Stimulated activated naive CD4-positive, alpha-beta T cell treated with Interleukin-2 at 50 U/mL for 16 hours (primary cell): ENCODE results near the gene NAPG.
A peak's percentile ranks its signal among the peaks of the same experiment; 100 is the strongest.
"Not testable (repeated sequence)": the region's sequence is repeated elsewhere in the genome, so short reads cannot be mapped to it uniquely, and the experiment has no call there.

Experiments
- DNase-seq: peaks from one replicate; lab custom pipeline; 2025; lab: John Stamatoyannopoulos, UW

Gene NAPG

DNA sequence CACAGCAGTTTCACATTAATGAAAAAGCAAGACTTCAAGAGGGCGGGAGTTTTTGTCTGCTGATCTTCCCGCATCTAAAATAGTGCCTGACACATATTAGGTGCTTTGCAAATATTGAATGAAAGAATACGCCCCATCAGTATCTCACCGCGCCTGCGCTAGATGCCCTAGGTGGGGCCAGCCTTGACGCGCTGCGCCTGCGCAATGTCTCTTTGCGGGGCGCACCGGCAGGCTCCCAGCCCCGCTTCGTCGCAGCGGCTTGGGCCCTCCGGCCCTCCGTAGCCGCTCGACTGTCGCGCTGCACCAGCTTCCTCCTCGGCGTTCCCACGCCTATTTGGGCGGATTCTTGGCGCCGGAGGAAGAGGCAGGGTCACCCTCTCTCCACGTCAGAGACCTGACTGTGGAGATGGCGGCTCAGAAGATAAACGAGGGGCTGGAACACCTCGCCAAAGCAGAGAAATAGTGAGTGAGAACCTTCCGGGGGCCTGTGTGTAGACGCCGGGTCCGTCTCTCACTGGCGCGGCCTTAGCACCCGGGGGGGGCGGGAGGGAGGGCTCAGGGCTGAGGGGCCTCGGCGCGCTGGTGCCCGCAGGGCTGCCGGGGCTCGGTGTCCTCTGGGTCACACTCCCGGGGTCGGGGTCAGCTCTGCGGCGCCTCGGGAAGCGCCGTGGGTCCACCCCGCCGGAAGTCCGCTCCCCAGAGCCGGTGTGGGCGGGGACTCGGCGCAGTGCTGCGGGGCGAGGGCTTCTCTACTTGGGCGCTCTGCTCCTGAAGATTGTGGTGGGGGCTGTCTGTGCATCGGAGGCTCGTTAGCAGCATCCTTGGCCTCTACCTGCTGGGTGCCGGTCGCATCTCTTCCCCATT, at the start of gene NAPG:
Gene NAPG, plus strand, starts transcription at position 331 of the 864 bp plus-strand sequence. Its CDS starts 76 bp downstream, at position 407.
- peak; percentile 90 for DNase-seq

DNA sequence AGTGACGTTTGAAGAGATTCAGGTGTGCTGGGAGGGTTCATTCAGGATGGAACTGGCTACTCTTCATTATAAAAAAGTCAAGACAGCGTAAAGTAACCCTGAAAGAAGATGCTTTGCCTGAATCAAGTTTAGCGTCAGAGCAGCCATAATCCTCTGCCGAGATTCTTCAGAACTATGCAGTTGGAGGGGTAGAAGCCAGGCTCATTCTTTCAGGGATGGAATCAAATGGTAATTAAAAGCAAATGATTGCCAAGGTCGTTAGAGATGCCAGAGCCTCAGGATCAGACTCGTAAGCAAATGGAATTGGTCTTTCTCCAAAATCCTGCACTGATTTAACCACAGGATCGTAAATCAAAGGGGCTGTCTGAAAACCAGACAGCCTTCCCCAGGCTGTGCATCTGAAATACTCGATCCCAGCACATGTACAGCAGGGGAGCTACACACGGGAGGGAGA, 49.5 kb upstream of the NAPG start:
- no peak for DNase-seq

DNA sequence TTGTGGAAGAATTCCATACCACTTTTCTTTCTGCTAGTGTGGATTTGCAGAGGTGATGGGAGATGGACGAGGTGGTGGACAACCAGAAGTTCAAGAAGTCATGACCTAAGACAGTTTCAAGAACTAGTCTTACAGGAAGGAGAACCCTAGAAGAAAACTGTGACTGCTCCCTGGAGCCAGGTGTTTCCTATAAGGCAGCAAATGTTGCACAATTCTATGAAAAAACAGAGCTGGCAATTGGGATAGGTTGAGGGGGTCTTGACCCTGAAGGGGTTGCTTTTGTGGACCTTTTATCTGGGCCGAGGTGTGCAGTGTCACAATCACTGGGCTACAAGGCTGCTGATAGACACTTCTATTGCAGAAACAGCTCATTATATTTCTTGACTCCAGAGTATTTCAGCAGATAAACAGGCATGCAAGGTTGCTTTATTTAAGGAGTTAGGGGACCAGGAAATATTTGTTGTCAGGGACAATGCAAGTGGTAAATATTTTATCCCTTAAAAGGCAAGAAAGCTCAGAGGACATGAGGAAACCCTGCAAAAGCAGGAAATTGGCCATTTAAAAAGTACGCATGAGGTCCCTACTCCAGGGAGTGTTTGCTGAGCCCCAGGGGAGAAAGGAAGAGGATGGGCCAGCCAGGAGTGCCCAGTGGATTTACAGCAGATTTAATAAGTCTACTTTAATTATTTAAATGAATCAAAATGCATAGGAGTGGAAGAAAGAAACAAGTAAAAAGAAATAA, 48.5 kb upstream of the NAPG start:
- no peak for DNase-seq

DNA sequence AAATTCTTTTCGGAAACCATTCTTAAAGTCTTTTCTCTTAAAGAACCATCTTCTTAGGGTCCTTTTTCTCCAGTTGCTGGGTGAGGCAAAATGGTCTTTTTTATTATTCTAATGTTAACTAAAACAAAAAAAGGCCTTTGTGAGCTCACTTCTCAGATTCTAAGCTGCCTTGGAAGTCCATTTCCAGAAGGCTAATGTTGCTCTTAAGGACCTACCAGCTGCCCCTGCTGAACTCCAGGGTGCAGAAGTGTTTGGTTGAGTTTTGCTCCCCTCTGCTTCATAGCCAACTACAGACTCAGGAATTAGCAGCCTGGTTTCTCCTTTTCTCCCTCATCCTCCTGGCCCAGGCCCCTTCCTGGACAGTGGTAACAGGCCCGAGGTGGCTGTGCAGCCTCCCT, 48.0 kb upstream of the NAPG start:
- no peak for DNase-seq

DNA sequence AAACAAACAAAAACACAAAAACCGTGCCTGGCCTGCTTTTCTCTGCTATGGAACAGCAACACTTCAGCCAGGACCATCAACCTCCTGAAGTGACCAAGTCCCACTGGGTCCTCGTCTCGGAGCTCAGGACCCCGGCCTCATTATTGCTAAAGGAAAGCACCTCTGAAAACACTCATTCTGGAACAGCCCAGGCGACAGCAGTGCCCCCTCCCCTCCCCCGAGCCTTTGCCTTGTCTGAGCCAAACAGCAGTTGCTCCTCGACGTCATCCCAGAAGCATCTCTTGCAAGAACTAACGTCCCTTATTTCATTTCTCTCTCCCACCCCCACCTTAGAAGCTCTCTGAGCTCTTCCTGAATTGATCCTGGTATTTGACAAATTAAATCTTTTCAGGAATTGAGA, 44.0 kb upstream of the NAPG start:
- no peak for DNase-seq

DNA sequence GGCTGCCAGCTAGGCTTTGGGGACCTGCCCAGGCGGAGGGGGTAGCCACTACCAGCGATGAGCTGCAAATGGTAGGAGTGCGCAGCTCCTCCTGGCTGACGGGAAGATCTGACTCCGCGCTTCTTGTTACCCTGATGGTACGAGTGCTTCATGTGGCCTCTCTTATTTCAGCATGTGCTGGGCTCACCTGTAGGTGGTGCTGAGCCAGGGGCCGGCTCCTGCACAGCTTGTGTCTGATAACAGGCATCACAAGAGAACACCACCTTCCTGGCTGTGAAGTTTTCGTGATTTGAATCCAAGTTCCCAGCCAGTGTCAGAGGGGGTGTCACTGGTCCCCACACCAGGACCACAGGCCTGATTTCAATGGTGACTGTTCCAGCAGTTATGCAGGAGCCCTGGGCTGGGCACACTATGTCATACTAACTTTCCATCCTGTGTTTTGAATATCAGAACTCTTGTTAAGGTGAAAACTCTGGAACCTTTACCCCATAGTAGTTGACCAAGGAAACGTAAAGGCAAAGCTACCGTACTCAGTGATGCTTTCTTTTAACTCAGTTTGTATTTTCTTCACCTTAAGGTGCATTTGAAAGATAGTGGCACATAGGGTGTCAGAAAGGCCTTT, 43.4 kb upstream of the NAPG start:
- no peak for DNase-seq

DNA sequence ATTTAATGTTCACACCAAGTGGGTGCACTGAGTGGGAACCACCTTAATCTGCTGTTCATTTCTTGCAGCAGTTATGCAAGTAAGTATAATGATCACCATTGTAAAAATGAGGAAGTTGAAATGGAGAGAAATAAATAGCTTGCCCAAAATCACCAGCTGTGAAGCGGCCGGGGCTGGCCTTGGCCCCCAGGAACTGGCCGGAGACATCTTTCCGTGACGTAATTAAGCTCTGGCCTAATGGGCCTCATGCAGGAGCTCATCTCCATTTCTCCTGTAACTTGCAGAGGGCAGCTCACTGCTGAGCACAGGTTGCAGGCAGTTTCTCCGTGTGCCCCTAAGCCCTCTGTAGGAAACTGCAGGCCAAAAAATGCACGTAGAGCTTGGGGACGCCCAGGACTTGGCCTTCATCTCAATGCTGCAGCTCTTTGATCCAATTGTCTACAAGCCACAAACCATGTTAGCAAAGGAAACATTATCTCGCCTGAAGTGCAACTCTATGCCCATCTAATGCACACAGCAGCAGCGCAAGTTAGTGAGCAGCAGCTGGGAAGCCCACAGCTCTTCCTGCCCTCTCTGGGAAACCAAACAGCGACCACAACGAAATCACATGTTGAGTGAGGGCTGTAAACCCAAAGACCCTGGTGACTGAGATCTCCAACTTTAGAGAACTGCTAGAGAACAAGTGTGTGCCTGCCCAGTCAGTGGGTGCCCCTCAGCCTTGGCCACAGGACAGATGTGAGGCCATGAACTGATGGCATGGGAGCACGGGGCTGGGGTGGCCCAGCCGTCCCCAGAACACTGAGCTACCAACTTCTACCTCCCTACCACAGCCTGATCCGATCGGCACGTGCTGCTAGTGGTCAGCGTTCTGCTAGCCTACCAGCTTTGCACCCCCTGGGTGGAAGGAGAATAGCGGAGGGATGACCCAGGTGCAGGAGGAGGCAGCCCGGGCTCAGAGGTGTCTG, 42.6 kb upstream of the NAPG start:
- no peak for DNase-seq

DNA sequence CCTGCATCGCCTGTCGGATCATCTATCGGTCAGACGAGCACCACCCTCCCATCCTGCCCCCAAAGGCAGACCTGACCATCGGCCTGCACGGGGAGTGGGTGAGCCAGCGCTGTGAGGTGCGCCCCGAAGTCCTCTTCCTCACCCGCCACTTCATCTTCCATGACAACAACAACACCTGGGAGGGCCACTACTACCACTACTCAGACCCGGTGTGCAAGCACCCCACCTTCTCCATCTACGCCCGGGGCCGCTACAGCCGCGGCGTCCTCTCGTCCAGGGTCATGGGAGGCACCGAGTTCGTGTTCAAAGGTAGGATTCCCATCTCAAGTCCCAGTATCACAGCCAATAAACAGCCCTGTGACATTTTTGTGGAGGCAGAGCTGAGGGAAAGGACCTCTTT, 40.4 kb upstream of the NAPG start:
- DNase-seq = no peak

DNA sequence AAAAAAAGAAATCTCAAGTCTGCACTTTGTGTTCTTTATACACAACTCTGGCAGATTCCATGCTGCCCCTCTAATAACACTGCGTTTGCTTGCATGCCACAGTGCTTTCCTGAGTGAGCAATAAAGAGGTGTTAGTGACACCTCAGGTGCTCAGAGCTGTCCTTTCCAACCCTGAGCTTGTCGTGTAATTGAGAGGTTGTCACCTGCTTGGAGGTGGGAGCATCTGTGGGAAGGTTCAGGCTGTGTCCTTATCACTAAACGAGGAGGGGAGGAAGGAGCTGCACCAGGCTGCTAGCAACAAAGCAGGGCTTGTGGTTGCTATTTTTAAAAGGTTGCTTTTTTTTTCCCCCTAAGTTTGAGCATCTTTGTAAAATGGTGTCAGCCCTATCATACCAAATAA, 39.5 kb upstream of the NAPG start:
- DNase-seq = no peak

DNA sequence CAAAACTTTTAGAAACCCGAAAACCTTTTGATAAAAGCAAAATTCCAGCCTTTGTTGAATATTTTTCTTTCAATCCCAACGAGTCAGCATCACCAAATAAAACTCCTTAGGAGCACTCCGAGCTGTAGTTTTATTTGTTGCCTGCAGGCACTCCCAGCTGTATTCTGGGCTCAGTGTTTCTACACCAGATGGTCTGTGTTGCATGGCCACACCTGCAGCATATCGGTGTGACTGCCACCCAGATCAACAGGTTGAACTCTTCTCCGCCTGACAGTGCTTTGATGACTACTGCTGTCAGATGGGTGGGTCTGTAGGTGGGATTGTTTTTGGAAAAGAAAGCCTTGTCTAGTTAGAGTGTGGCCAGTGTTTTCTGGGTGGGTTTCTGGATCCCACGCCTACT, 38.7 kb upstream of the NAPG start:
- no peak for DNase-seq

DNA sequence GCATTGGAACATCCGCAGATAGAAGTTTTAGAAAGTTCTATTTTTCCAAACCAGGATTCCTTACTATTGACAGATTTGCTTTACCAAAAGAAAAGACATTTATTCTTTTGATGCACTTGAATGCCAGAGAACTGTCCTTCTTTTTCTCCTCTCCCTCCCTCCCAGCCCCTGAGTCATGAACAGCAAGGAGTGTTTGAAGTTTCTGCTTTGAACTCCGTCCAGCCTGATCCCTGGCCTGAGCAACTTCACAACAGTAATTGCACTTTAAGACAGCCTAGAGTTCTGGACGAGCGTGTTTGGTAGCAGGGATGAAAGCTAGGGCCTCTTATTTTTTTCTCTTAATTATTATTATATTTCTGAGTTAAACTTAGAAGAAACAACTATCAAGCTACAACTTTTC, 37.8 kb upstream of the NAPG start:
- DNase-seq = no peak

DNA sequence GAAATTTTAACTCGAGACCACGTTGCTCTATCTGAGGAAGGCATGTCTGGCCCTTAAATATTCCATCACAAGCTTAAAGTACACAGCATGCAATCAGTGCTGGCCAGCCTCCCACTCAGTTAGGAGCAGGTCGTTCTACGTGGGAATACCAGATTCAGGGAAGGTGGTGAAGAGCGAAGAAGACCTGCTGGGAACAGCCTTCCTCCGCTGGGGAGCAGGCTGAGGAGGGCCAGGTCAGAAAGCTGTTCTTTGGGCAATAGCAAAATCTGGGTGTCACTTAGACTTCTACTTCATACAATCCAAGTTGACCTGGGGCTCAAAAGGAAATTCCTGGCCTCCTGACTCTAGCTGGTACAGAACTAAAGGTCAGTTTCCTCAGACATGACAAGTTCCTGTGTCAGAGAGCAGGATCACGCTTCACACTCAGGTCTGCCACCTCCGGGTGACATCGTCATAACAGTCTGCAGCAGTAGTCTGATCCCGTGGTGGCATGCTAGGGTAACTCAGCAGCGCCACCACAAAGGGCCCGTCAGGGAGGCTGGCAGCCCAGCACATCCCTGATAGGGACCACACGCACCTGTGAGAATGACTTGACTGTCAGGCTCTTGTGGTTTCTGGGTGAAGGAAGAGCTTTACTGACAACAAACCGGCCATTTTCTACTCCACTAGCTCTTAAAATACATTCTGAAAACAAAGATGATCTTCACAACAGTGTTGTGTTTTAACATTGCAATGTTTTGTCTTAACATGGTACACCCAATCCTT, 35.2 kb upstream of the NAPG start:
- DNase-seq = peak; percentile 35

DNA sequence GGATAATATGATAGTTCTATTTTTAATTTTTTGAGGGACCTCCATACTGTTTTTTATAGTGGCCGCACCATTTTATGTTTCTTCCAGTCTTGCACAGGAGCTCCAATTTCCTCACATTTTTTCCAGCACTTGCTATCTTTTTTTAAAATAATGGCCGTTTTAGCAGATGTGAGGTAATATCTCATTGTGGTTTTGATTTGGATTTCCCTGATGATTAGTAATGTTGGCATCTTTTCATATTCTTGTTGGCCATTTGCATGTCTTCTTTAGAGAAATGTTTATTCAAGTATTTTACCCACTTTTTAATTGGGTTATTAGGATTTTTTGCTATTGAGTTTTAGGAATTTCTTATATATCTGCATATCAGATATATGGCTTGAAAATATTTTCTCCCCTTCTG, 29.9 kb upstream of the NAPG start:
- no peak for DNase-seq

DNA sequence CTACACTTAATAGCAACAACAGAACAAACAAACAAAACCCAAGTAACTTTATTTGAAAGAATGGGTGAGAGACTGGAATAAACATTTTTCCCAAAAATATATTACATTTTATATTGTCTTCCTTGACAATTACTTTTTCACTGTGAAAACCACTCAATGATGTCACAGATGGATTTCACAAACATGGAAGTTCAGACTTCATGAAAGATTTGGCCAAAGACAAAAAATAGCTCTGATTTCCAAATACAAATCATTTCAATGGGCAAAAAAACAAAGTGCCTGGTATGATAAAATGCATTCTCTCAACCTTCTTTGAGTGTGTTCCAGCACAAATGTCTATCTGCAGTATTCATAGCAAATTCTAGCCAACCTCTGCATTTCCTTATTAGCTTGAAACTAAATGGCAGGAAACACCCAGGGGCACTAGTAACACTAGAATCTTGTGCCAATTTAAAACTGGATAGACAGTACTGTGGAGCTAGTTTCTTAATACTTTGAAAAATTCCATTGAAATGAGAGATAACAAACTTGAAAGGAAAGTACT, 28.5 kb upstream of the NAPG start:
- DNase-seq = no peak

DNA sequence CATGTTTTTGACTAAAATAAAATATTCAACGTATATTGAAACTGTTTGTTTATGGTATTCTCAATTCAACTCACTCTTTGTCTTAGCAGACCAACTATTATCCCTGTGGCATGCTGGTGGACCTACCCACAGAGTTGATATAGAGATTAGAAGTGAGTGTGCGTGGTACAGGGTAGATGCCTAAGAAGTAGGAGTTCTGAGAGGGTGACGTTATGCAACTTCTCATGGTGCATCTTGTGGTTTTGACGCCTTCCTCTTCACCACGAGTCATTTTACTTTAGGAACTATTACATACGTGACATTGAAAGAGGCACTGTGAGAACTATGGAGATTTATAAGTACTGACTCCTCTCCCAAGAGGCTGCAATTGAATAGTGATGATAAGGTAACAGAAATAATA, 26.6 kb upstream of the NAPG start:
- no peak for DNase-seq

DNA sequence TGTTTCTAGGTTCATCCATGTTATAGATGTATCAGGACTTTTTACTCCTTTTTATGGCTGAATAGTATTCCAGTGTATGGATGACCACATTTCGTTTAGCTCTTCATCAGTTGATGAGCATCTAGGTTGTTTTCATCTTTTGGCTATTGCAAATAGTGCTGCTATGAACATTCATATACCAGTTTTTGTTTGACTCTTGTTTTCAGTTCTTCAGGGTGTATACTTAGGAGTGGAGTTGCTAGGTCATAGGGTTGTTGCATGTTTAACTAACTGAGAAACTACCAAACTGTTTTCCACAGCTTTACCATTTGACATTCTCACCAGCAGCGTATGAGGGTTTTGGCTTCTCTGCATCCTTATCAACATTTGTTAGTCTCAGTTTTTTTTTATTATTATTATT, 25.8 kb upstream of the NAPG start:
- no peak for DNase-seq

DNA sequence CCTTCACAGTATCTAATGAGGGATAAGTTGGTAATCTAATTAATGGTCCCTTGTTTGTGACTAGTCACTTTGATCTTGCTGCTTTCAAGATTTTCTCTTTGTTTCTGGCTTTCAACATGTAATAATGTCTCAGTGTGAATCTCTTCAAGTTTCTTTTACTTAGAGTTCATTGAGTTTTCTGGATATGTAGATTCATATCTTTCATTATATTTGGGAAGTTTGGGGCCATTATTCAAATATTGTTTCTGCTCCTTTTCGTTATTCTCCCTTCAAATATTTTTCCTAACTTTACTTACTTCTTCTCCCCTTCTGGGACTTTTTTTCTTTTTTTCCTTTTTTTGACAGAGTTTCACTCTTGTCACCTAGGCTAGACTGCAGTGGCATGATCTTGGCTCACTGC, 21.1 kb upstream of the NAPG start:
- DNase-seq = no peak

DNA sequence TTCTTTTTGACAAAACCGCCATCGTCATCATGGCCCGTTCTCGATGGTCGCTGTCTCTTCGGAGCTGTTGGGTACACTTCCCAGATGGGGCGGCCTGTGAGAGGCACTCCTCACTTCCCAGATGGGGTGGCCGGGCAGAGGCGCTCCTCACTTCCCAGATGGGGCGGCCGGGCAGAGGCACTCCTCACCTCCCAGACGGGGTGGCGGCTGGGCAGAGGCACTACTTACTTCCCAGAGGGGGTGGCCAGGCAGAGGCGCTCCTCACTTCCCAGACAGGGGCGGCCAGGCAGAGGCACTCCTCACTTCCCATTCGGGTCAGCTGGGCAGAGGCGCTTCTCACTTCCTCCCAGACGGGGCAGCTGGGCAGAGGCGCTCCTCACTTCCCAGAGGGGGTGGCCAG, 19.9 kb upstream of the NAPG start:
- DNase-seq = not testable (repeated sequence)

DNA sequence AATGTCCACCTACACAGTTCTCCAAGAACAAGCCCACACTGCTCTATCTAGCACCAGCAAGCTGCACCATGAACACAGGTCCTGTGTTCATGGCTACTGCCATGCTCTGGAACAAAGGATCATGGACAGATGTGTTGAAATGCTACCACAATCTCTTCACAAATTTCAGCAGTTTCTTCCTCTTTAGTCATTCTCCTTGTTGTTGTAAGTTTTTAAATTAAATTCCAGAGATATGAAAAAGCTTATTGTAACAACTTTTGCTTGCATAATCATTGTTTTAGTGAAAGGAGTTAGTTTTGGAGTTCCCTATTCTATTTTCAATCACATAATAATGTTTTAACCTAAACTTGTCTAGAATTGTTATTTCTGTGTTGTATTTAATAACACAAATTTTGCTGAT, 17.2 kb upstream of the NAPG start:
- no peak for DNase-seq

DNA sequence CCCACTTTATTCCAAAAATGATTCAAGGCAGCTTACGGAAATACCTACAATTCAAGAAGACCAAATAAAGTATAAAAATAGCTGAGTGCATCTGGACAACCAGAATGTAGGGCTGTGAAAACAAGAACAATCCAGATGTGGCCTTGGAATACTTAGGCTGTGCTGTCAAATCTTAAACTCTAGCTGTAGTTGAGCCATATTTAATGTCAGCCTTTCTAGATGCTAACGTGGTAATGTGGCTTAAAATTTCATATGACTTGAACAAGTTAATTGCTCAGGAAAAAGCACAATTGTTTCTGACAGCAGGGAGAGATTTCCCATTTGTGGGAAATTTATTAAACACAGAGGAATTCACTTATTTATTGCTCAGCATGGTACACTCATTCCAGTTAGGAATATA, 14.6 kb upstream of the NAPG start:
- no peak for DNase-seq

DNA sequence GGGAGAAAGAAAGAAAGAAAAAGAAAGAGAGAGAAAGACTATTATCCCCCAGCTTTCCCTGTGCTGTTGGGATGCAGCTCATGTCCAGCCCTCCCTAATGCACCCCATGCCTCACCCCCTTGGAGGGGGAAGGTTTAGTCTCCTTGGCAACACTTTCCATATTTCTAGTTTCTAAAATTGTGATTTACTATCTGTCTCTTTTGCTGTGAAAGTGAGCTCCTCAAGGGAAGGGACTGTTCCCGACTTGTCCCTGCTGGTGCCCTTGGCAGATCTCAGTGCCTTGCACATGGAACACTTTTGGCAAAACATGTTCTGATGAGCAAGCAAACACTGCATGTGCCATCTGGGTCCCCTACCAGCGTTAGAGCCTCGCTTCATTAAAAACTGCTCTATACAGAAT, 11.7 kb upstream of the NAPG start:
- no peak for DNase-seq
